NCI-H82 treated with DMSO at 0.1 percent for 48 hours (cell line): ENCODE data around the gene DNAH10.
"Not testable (repeated sequence)": the region's sequence is repeated elsewhere in the genome, so short reads cannot be mapped to it uniquely, and the experiment has no call there.

ENCODE experiments used
- DNase-seq: peaks from one replicate; lab custom pipeline; 2025; ENCODE audit not compliant: unreplicated experiment; lab: John Stamatoyannopoulos, UW

Gene DNAH10

DNA sequence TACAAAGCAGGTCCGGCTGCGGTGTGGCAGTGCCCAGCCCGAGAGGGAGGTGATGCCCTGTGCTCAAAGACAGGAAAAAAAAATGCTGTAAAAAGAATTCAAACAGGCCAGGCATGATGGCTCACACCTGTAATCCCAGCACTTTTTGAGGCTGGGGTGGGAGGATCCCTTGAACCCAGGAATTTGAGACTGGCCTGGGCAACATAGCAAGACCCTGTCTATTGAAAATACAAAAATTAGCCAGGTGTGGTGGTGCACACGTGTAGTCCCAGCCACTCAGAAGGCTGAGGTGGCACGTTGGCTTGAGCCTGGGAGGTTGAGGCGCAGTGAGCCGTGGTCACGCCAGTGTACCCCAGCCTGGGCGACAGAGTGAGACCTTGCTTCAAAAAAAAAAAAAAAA, 26.4 kb downstream of the DNAH10 start:
- no peak for DNase-seq

- DNase-seq: not testable (repeated sequence)
These were observed 27.3 kb downstream of the DNAH10 start for GRCh38 chr12:123789422-123789821.

DNA sequence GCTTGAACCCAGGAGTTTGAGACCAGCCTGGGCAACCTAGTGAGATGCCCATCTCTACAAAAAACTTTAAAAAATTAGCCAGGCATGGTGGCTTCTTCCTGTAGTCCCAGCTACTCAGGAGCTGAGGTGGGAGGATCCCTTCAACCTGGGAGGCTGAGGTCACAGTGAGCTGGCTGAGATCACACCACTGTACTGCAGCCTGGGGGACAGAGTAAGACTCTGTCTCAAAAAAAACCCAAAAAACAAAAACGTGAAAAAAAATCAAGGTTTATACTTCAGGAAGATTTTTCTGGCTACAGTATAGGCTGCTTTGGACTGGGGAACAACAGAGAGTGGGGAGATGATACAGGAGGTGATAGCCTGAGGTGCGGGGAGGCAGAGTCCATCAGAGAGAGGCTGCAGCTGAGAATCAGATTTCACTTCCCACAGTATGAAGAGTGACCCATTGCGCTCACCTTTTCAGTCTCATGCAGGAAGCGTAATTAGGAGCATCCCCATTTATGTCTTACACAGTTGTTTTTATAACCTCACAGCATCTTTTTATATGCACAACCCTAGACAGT, 28.9 kb downstream of the DNAH10 start:
- no peak for DNase-seq

DNA sequence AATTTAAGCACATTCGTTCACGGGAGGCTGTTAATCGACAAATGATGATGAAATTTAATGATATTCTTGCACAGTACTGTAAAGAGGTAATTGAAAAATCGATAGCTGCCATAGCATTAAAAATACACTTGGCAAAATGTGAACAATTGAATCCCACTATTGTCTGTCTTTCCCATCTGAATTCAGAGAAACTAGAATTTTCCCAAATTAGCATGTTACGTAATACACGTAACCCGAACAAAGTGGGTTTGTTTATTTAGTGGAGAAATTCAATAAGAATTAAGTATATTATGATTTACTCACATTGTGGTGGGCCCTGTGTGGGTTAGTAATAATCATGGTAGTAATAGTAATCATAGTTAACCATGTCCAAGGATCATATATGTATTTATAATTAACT, 31.9 kb downstream of the DNAH10 start:
- no peak for DNase-seq

DNA sequence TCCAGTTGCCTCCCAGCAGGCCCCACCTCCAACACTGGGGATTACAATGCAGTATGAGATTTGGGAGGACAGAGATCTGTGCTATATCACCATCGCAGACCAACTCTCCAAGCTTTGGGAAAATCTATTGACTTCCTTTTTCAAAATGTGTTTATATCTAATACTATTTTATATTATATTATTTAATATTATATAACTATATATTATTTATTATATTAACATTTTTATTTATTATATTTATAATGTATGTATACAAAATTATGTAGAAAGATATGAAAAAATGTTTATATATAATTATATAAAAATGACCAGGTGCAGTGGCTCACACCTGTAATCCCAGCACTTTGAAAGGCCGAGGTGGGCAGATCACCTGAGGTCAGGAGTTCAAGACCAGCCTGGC, 36.4 kb downstream of the DNAH10 start:
- no peak for DNase-seq

- no peak for DNase-seq
These were observed 37.1 kb downstream of the DNAH10 start for GRCh38 chr12:123799227-123799626.

DNA sequence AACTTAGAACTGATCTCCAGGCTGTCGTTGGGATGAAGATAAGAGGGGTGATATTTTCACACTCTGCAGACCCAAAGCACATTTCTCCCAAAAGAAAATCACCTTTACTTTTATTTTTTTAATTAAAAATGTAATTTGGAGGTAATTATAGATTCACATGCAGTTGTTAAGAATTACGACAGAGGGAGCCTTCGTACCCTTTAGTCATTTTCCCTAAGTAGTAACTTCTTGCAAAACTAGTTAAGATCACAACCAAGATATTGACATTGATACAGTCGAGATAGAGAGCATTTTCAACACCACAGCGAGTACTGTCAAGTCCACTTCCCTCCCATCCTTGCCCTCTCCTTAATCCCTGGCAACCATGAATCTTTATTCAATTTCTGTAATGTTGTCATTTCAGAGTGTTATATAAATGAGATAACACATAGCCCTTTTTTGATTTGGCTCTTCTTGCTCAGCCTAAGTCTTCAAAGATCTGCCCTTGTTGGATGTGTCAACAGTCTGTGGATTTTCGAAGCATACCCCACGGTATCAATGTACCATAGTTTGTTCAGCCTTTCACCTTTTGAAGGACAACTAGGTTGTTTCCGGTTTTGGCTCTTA, 39.6 kb downstream of the DNAH10 start:
- DNase-seq: no peak

- DNase-seq: no peak
These were observed 43.1 kb downstream of the DNAH10 start for GRCh38 chr12:123805173-123805572.

DNA sequence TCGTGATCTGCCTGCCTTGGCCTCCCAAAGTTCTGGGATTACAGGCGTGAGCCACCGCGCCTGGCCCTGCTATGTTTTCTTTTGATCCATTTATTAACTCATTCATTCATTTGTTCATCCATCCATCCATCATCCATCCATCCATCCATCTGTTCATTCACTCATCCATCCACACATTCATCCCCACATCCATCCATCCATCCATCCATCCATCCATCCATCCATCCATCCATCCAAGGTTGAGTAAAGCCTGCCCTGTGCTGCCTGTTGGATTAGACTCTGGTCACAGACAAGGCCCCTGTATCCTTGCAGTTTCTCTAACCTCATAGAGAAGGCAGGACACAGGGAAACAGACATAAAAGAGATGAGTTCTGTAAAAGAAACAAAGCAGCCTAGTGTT, 44.9 kb downstream of the DNAH10 start:
- DNase-seq: no peak

DNA sequence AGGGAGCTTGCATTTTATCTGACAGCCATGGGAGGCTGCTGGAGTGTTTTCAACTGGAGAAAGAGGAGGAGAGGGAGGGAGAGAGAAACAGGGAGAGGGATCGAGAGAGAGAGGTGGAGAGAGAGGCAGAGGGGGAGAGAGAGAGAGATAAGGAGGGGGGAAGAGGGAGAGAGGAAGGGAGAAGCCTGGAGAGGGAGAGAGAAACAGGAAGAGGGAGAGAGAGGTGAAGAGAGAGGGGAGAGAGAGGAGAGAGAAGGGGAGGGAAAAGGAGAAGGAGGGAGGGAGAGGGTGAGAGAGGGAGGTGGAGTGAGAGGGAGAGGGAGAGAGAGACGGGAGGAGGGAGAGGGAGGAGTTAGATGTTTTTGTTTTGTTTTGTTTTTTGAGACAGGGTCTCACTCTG, 45.6 kb downstream of the DNAH10 start:
- DNase-seq: no peak

- no peak for DNase-seq
These were observed 46.1 kb downstream of the DNAH10 start for GRCh38 chr12:123808167-123808566.

GRCh38 chr12:123813349-123813748, 51.2 kb downstream of the DNAH10 start:
- no peak for DNase-seq

GRCh38 chr12:123815968-123816367, 53.9 kb downstream of the DNAH10 start:
- no peak for DNase-seq

- DNase-seq: no peak
These were observed 54.9 kb downstream of the DNAH10 start for GRCh38 chr12:123816896-123817537.

- no peak for DNase-seq
These were observed 60.7 kb downstream of the DNAH10 start for GRCh38 chr12:123822804-123823203.

DNA sequence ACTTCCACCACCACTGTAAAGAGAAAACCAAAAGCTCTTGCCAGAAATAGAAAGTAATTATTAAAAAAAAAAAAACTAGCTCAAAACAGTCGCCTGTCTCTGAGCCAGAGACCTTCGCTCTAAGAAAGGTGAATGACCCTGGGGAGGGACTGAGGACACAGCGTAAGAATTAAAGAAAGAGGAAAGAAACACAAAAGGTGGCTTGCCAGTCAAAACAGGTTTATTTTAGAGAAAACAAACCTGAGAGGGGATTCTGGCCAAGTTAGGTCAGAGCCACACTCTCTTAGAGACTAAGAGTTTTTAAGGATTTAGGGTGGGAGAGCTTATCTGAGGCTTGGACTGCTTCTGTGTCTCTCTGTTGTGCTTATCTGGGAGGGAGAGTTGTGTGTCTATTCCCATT, 66.0 kb downstream of the DNAH10 start:
- DNase-seq: no peak

GRCh38 chr12:123828854-123829547, 66.9 kb downstream of the DNAH10 start:
- no peak for DNase-seq

- DNase-seq: no peak
These were observed 67.5 kb downstream of the DNAH10 start for GRCh38 chr12:123829561-123829960.

DNA sequence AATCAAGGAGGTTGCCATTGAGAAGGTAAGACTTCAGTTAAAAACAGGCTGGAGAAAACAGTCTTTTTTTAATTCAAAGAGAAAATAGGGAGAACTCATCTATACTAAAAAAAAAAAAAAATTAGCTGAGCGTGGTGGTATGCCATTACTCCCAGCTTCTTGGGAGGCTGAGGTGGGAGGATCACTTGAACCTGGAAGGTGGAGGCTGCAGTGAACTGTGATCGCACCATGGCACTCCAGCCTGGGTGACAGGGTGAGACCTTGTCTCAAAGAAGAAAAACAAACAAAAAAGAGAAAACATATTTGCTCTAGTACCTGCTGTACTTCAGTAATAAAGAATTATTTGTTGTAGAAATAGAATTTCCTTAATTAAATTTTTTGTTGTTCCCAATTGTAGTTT, 68.6 kb downstream of the DNAH10 start:
- no peak for DNase-seq

GRCh38 chr12:123832052-123832451, 70.0 kb downstream of the DNAH10 start:
- DNase-seq: no peak

DNA sequence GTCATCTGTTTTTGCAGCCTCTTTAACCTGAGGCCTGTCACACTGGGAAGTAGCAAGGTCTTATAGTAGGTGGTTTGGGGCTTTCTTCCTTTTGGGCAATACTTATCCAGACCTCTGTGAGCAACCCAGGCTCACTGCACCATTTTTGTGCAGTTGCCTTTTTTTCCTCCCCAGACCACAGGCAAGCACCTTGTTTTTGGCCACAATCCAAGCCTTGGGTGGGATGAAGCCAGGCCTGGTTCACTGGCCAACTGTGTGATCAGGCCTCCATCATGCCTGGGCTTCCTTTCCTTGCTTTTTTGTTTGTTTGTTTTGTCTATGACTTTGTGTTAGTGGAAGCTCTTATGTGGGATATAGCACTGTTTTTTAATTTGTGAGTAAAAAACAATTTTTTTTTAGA, 71.7 kb downstream of the DNAH10 start:
- DNase-seq: no peak

- DNase-seq: no peak
These were observed 72.7 kb downstream of the DNAH10 start for GRCh38 chr12:123834845-123835244.
